WTC11 (cell line): ENCODE measurements around the gene TRAPPC10.

Source experiments
- TF ChIP-seq, protein P1 (sequence below): sonication (generic); formaldehyde crosslinking; IDR thresholded peaks from 2 replicates; pipeline ENCODE4 v1.8.1; 2023; ENCODE audit warnings: mild to moderate bottlenecking, missing genetic modification reagents, moderate library complexity
- TF ChIP-seq, protein P2 (sequence below): fragments of 200-600 bp; IDR thresholded peaks from 2 replicates; pipeline ENCODE4 v1.8.0; 2022; ENCODE audit warnings: antibody characterized with exemption

DNA sequence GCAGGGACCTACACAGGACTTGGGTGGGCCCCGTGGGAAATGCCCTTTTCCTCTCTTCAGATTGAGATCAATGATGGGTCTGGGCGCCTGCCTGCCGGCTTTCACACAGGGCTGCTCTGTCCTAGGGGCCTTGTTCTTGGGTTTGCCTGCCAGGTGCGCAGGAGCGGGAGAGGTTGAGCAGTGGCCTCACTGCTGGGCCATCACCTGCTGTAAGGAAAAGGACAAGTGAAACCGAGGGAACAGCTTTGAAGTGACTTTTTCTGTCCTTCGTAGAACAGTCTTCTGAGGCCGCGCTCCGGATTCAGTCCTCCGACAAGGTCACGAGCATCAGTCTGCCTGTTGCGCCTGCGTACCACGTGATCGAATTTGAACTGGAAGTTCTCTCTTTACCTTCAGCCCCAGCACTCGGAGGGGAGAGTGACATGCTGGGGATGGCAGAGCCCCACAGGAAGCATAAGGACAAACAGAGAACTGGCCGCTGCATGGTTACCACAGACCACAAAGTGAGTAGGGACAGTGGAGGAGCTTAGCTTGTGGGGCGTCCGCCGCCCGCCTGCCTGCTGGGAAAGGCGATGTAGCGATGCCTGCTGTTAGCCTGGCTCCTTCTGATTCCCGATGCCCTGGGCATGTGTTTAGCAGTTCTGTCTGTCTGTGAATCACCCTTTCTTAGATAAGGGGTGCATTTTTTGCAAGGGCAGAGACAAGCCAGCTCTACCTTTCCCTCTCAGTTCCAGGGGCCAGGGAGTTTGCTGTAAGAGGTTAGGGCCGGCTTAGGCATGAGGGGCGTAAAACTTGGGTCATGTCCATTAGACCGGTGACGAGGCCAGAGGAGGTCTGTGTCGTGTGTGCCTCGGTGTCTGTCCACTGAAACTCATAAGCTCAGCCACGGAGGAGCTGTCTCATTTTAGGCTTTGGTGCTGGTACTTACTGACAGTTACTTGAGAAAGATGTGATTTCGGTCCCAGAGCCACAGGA lies 75.6 kb downstream of the TRAPPC10 start:
- TF ChIP-seq, protein P1, sequence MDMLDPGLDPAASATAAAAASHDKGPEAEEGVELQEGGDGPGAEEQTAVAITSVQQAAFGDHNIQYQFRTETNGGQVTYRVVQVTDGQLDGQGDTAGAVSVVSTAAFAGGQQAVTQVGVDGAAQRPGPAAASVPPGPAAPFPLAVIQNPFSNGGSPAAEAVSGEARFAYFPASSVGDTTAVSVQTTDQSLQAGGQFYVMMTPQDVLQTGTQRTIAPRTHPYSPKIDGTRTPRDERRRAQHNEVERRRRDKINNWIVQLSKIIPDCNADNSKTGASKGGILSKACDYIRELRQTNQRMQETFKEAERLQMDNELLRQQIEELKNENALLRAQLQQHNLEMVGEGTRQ (CRISPR knock-in tag): no peak
- TF ChIP-seq, protein P2, sequence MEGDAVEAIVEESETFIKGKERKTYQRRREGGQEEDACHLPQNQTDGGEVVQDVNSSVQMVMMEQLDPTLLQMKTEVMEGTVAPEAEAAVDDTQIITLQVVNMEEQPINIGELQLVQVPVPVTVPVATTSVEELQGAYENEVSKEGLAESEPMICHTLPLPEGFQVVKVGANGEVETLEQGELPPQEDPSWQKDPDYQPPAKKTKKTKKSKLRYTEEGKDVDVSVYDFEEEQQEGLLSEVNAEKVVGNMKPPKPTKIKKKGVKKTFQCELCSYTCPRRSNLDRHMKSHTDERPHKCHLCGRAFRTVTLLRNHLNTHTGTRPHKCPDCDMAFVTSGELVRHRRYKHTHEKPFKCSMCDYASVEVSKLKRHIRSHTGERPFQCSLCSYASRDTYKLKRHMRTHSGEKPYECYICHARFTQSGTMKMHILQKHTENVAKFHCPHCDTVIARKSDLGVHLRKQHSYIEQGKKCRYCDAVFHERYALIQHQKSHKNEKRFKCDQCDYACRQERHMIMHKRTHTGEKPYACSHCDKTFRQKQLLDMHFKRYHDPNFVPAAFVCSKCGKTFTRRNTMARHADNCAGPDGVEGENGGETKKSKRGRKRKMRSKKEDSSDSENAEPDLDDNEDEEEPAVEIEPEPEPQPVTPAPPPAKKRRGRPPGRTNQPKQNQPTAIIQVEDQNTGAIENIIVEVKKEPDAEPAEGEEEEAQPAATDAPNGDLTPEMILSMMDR: no peak
